GM12878 (cell line): Measurements from ENCODE around the gene RALGPS1. TPM values are rescaled to one million over a fixed set of nuclear protein-coding genes. Genes with fewer than 3 reads are reported as not detected.

Experiments used
- ATAC-seq: fragments of 200-7000 bp; cut with Tn5 transposase; 3 replicates; pipeline ENCODE4 v1.9.1; 2020; ENCODE audit warnings: mild to moderate bottlenecking, moderate library complexity
- BruUV-seq: library from RNA; stranded (reverse); fragments of 400-500 nt; replicated peaks from 2 replicates; lab custom pipeline; 2021; lab: Mats Ljungman, UMichigan
- CTCF ChIA-PET: fragments of 300-600 bp; sonication (Branson Sonifier 250); formaldehyde crosslinking; extraction: SDS; loops from one replicate; lab custom pipeline; 2021; ENCODE audit warnings: inconsistent platforms; lab: Yijun Ruan, JAX
- POLR2A ChIA-PET: fragments of 350-600 bp; formaldehyde crosslinking; extraction: SDS; loops from one replicate; lab custom pipeline; 2021; ENCODE audit warnings: inconsistent platforms; lab: Charles Lee
- RAD21 ChIA-PET: fragments of 300-600 bp; sonication (Branson Sonifier 250); formaldehyde crosslinking; loops from one replicate; lab custom pipeline; 2023; ENCODE audit warnings: antibody characterized with exemption; ENCODE audit not compliant: unreplicated experiment; lab: Charles Lee
- SMC1A ChIA-PET: fragments of 300-600 bp; sonication (Branson Sonifier 250); formaldehyde crosslinking; loops from one replicate; lab custom pipeline; 2023; ENCODE audit not compliant: unreplicated experiment, uncharacterized antibody; lab: Charles Lee
- DNase-seq: peaks from one replicate; pipeline ENCODE4 v3.0.0-alpha.2; 2011; ENCODE audit warnings: low read depth, low spot score
- FAIRE-seq: peaks from 3 replicates; lab custom pipeline; 2011; peaks lifted over from hg19 to GRCh38; lab: Jason Lieb, UNC
- H2AFZ ChIP-seq: 2 replicates; pipeline ENCODE4 v1.6.0; 2011; ENCODE audit warnings: low read depth, low read length, control low read depth; ENCODE audit not compliant: control insufficient read depth
- H3K27ac ChIP-seq: 2 replicates; pipeline ENCODE4 v1.5.1; 2011; ENCODE audit warnings: control low read depth; ENCODE audit not compliant: control insufficient read depth, insufficient read depth
- H3K27me3 ChIP-seq, 2 experiments: replicated peaks in 1 of 2; 2 replicates each; pipeline versions ENCODE4 v1.6.0 to v1.6.1; 2011; ENCODE audit warnings: low read length in 1 of 2; ENCODE audit not compliant: control insufficient read depth in 2 of 2, insufficient read depth in 2 of 2
- H3K36me3 ChIP-seq, 2 experiments: 2 replicates each; pipeline ENCODE4 v1.5.1; 2011; ENCODE audit warnings: low read length in 1 of 2; ENCODE audit not compliant: control insufficient read depth in 2 of 2, insufficient read depth in 2 of 2
- H3K4me1 ChIP-seq: 2 replicates; pipeline ENCODE4 v1.6.1; 2011; ENCODE audit warnings: mild to moderate bottlenecking, low read length, moderate library complexity, mixed read lengths; ENCODE audit not compliant: control insufficient read depth, insufficient read depth
- H3K4me2 ChIP-seq: 2 replicates; pipeline ENCODE4 v1.6.0; 2011; ENCODE audit warnings: control low read depth; ENCODE audit not compliant: control insufficient read depth, insufficient read depth
- H3K4me3 ChIP-seq: fragments of 200-600 bp; sonication (generic); 2 replicates; pipeline ENCODE4 v1.5.1; 2016
- H3K79me2 ChIP-seq: 2 replicates; pipeline ENCODE4 v1.6.0; 2011; ENCODE audit warnings: low read length; ENCODE audit not compliant: control insufficient read depth, insufficient read depth
- H3K9ac ChIP-seq: 2 replicates; pipeline ENCODE4 v1.8.0; 2011; ENCODE audit warnings: low read length, control low read depth, mixed read lengths; ENCODE audit not compliant: control insufficient read depth, insufficient read depth
- H3K9me3 ChIP-seq: replicated peaks from 3 replicates; pipeline ENCODE4 v1.5.1; 2011; ENCODE audit warnings: mild to moderate bottlenecking, low read length; ENCODE audit not compliant: control insufficient read depth, insufficient read depth
- H4K20me1 ChIP-seq: 2 replicates; pipeline ENCODE4 v1.6.0; 2011; ENCODE audit not compliant: control insufficient read depth, insufficient read depth
- HDGF ChIP-seq: fragments of 450-650 bp; IDR thresholded peaks from 2 replicates; pipeline ENCODE4 v1.6.1; 2016; ENCODE audit warnings: antibody characterized with exemption
- REST ChIP-seq: IDR thresholded peaks from 2 replicates; pipeline ENCODE4 v1.6.1; 2012; ENCODE audit warnings: mild to moderate bottlenecking, low read depth, low read length
- ZBTB40 ChIP-seq: fragments of 450-650 bp; IDR thresholded peaks from 2 replicates; pipeline ENCODE4 v1.6.1; 2016; ENCODE audit warnings: mild to moderate bottlenecking, moderate library complexity, borderline replicate concordance
- WGBS: methylation state at CpG from one replicate; pipeline ENCODE4 v1.1.6; 2016; ENCODE audit warnings: low lambda C conversion rate; ENCODE audit not compliant: insufficient replicate concordance, insufficient coverage; ENCODE audit errors: missing lambda C conversion rate; 5-methylcytosine and 5-hydroxymethylcytosine counted together
- in situ Hi-C: fragments of 300-500 bp; cut with MboI; formaldehyde crosslinking; loops from 9 replicates; pipeline ENCODE4 v1.14.3; 2018; ENCODE audit warnings: mixed read lengths
- intact Hi-C: fragments of 100-400 bp; cut with micrococcal nuclease; formaldehyde crosslinking; loops from one replicate; pipeline ENCODE4 v1.14.2; 2022; ENCODE audit not compliant: unreplicated experiment
- polyA plus RNA-seq, 11 experiments: library from polyadenylated mRNA; depleted of rRNA in 4 of 11; unstranded in 6 of 11; stranded (reverse) in 5 of 11; fragments of >200 nt; fragmentation: Nextera tagmentation in 4 of 11; fragmentation: Illumina TruSeq in 1 of 11; extraction: Ambion mirVana in 4 of 11; extraction: Trizol in 1 of 11; gene quantifications; 1 replicate in 1 of 11; 2 replicates in 10 of 11; pipeline versions ENCODE4 v1.2.1 to v1.2.3, GENCODE V29; 2011 to 2016; ENCODE audit warnings: inconsistent platforms in 2 of 11, missing spikeins in 2 of 11, low read depth in 1 of 11
- total RNA-seq, 4 experiments: library from RNA; depleted of rRNA in 3 of 4; stranded (reverse); fragments of >200 nt in 3 of 4; fragmentation: Illumina TruSeq in 1 of 4; extraction: Trizol in 1 of 4; gene quantifications; 2 replicates each; pipeline versions ENCODE4 v1.2.1 to v1.2.3, GENCODE V29; 2013 to 2021

RALGPS1 gene
- total and polyA plus RNA-seq, 10 of the 15 experiments (the other 5 are each of a cell fraction or from before 2014, with no cell fraction given) = 0.13 to 5.6 (median 2.7) TPM

GRCh38 chr9:126933334-126933980 is 18.9 kb downstream of the RALGPS1 start:
- CTCF ChIA-PET = interaction anchor here (2.0 kb wide), 1 partner anchor 8 kb away, joined by 5 read pairs; no protein-coding TSS in a partner anchor
- no TSS peak for BruUV-seq
- 68% methylated on average over 11 of the region's 11 CpGs for WGBS

More at GRCh38 chr9:126933334-126933980, 18.9 kb downstream of the RALGPS1 start:
- H3K4me2 ChIP-seq = no peak overlapping the region
- no peak overlapping the region for H3K27ac ChIP-seq
- H3K27me3 ChIP-seq = no peaks in the 10 kb centered on the region
- H2AFZ ChIP-seq = no peak overlapping the region
- H3K9ac ChIP-seq = no peak overlapping the region
- no peak for DNase-seq
- no peaks in the 10 kb centered on the region for H3K9me3 ChIP-seq
- TF ChIP-seq REST (no peak), ZBTB40 (no peak), HDGF (no peak)
- TF ChIP-seq, all 136 proteins: peak for 0
- Histone ChIP-seq H3K79me2 (no peaks in the 10 kb centered on the region), H4K20me1 (no peaks in the 10 kb centered on the region), H3K4me1 (no peaks in the 10 kb centered on the region), H3K36me3 (no peaks in the 10 kb centered on the region; a peak in 1 of 4 replicates), H3K4me3 (no peak overlapping the region)
- in situ Hi-C loops = no loop called here
- ATAC-seq (no peak), FAIRE-seq (no peak)
- ChIA-PET POLR2A (no interaction called here), SMC1A (no interaction called here), RAD21 (no interaction called here)
- intact Hi-C loops = no loop called here
